Measurements from ENCODE around the gene CAPSL.

DNA sequence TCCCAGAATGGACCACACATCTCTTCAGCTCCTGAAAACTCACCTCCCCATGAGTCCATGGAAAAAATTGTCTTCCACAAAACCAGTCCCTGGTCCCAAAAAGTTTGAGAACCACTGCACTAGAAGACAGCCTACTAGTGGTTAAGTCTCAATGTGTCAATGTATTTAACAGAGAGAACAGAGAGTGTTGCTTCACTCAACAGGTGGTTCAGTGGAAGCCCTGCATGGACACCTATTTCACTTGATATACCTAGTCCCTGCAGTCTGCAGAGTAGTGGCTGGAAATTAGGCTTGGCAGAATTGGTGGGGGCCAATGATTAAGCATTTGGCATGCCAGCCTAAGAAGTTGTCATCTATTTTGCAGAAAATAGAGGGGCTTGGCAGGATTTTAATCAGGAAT is 58.8 kb downstream of the CAPSL start:
- TF ChIP-seq, protein P1, sequence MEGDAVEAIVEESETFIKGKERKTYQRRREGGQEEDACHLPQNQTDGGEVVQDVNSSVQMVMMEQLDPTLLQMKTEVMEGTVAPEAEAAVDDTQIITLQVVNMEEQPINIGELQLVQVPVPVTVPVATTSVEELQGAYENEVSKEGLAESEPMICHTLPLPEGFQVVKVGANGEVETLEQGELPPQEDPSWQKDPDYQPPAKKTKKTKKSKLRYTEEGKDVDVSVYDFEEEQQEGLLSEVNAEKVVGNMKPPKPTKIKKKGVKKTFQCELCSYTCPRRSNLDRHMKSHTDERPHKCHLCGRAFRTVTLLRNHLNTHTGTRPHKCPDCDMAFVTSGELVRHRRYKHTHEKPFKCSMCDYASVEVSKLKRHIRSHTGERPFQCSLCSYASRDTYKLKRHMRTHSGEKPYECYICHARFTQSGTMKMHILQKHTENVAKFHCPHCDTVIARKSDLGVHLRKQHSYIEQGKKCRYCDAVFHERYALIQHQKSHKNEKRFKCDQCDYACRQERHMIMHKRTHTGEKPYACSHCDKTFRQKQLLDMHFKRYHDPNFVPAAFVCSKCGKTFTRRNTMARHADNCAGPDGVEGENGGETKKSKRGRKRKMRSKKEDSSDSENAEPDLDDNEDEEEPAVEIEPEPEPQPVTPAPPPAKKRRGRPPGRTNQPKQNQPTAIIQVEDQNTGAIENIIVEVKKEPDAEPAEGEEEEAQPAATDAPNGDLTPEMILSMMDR (IDR thresholded peaks at IDR 0.05): no peak
- no peak for TF ChIP-seq POLR2A (IDR thresholded peaks at IDR 0.05)
